ENCODE data around the gene TUT1.

- TF ChIP-seq EZH2 (IDR thresholded peaks at IDR 0.05; ENCODE audit: insufficient read depth, poor library complexity, severe bottlenecking) = no peak
- no peak for TF ChIP-seq EZH2phosphoT487 (IDR thresholded peaks at IDR 0.05; ENCODE audit: insufficient read depth, low read depth)
Measured at GRCh38 chr11:62534779-62535545, 56.4 kb downstream of the TUT1 start.

Data from GM23248 (cell line).